Urothelium cell line (cell line): ENCODE results near the gene ZNRF3.

Experiments
- DNase-seq: peaks from one replicate; pipeline ENCODE4 v3.0.0; 2011; ENCODE audit warnings: low spot score, mixed read lengths
- FAIRE-seq: peaks from 2 replicates; lab custom pipeline; 2011; peaks lifted over from hg19 to GRCh38; lab: Jason Lieb, UNC

ZNRF3 gene

DNA sequence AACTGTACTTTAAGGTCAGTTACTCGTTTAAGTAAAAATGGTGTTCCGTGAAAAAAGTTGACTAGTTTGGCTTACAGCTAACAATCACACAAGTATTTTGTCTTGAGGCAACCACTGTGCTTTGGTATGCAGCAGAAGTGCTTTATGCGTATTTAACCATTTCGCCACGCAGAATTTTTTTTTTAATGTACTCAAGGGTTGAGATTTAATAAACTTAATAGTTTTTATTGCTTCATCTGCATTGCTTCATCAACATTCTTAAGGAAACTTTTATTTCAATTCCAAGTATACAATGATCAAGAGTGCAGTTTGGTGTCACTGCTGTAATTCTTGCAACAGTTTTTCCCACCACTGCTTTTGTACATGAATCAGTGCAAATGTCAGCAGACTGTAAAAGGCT is 66.4 kb downstream of the ZNRF3 start:
- FAIRE-seq (no peak), DNase-seq (no peak)

DNA sequence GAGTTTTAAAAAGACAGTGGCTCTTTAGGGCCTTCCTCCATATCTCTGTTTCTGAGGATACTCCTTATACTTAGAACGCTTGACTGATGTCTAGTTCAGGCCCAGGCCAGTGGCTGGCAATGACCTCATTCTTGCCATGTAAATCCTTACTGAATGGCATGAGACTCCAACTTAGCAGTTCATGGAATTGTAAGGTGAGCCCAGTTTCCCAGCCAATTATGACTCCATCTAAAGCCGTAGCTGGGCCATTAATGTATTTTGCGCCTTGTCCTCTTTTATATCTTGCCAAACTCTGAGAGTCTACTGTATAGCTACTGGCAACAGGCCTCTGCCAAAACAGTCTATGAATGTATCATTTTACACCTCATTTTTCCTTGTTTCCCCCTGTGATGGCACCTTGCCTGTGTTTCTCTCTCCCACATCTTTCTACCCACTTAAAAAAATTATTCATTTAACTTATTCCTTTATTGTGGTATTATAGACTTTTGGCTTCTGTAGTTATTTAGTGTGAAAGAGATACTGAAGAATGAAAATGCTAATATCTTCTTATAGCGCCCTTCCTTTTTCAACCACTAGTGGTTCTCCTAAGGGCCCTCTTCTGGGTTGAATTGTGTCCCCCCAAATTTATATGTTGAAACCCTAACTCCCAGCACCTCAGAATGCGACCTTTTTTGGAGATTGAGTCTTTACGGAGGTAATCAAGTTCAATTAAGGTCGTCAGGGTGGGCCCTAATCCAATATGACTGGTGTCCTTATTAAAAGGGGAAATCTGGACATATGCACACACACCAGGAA is 67.4 kb downstream of the ZNRF3 start:
- DNase-seq (no peak), FAIRE-seq (no peak)

DNA sequence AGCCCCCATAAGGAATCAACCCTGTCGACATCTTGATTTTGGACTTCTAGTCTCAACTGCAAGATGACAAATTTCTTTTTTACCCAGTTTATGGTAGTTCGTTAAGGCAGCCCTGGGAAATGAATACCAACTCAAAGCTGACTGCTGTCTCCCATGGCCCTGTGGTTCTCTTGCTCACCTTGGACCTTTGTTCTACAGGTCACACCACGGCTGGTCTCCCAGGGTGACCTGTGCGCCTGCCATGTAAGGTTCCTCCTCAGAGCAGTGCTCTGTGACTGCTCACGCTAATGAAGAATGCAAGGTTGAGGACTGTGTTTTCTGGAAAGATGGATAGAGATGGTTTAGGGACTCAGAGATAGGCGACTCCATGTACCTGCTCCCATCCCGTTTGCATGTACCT is 68.2 kb downstream of the ZNRF3 start:
- FAIRE-seq (no peak), DNase-seq (no peak)

DNA sequence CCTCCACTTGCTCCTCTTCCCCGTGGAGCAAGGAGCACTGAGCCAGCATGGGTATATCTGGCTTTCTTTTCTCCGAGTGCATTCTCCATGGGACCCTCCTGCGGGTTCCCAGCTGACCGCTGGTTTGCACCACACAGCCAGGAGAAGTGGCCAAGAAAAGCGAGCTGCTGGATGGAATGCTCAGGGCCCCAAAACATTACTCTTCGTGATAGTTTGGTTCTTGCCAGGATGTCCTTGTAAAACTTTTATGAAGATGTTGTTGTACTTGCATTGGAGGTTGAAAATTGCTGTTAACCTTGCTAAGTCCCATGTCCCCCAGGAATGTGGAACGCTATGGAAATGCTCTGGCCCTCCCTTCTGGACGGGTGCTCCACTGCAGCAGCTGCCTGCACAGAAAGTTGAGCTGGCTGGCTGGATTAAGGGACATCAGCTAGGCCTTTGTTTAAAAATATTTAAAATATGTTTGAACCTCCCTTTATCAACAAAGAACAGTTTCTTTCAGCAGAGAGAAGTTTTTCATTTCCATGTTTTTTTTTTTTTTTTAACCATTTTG is 68.7 kb downstream of the ZNRF3 start:
- FAIRE-seq (no peak), DNase-seq (no peak)

DNA sequence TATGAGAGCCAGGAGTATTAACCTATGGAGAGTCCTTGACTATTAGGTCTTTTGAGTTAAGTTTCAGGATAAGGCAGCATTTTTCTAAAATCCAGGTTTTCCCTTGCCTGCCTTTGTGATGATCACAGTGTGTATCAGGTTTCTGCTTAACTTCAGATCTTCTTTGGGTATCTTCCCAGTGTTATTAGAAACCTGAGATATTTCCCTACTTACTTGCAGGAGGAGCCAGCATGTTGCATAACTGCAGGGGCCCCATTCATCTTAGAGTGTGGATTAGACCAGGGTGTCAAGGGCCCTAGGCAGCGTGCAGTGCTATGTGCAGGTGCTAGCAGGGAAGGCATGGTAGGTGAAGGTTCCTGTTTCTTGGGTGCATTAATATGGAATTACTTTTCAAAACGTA is 69.5 kb downstream of the ZNRF3 start:
- no peak for DNase-seq
- FAIRE-seq, result no peak

DNA sequence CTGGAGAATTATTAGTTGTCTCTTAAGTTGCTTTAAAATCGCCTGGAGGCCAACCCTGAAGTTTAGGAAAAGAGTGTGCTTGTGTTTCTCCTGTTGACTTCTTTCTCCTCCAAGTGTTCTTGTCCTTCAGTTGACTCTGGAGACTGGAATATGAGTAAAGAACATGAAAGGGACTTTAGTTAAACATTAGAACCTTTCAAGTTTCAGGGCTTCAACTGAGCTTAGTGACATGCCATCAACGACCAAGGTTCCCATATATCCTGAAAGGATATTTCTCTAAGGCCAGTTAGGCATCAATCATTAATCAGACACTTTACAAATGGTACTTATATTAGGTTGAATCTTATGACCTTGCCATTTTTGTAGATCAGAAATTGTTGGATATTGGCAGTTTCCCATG is 70.0 kb downstream of the ZNRF3 start:
- DNase-seq (no peak), FAIRE-seq (no peak)

DNA sequence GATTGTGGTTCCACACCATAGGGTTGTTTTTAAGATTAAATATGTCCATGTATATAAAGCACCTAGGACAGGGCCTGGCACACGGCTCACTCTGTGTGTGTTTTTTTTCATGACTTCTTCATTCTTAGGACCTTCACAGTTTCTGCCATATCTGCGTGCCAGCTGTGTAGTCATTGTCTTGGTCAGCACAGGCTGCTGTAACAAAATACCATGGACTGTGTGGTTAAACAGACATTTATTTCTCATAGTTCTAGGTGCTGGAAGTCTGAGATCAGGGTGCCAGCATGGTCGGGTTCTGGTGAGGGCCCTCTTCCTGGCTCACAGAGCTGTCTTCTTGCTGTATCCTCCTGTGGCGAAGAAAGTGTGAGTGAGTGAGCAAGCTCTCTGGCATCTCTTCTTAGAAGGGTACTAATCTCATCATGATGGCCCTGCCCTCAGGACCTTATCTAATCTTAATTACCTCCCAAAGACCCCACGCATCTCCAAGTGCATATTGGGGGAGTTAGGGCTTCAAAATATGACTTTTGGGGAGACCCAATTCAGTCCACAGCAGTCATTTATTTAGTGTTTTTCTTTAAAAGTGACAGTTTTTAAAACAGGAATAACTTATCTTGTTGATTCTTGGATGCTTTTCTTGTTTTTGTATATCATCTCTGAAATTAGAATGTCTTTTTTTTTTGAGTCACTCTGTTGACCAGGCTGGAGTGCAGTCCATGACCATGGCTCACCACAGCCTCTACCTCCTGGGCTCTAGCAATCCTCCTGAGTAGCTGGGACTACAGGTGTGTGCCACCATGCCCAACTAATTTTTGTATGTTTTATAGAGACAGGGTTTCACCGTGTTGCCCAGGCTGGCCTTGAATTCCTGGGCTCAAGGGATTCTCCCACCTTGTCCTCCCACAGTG is 70.9 kb downstream of the ZNRF3 start:
- no peak for DNase-seq
- no peak for FAIRE-seq

DNA sequence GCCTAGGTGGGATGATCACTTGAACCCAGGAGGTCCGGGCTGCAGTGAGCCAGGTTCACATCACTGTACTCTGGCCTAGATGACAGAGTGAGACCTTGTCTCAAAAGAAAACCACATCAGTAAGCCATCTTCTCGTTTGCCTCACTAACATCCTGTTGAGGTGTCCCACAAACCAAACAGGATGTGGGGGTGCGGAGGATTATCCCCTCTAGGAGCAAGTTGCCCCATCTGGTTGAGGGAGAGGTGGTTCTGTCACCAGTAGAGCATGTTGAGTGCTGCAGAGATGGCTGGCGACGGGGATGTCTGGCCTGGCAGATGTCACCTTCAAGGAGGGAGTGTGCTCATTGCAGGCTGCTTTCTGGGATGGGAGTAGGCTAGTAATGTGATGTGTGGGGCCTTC is 72.4 kb downstream of the ZNRF3 start:
- DNase-seq, result no peak

DNA sequence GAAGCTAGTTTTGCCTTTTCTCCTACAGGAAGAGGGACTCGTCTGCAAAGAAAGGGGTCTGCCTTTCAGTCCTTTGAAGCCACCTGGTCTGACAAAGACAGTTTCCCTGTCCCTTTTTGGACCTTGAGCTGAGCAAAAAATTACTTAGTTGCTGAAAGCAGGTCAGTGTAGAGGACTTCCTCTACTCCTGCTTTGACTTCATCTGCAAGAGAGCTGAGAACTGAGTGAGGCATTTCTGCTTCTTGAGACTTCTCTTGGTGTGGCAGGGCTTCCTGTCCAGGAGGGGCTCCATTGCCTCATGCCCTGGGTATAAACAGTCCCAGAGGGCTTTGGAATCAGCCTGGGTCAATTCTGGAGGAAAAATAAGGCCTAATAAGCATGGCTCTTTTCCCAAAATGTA is 73.1 kb downstream of the ZNRF3 start:
- DNase-seq, result no peak
- no peak for FAIRE-seq

More for the DNA sequence above, 72.4 kb downstream of the ZNRF3 start:
- no peak for FAIRE-seq

DNA sequence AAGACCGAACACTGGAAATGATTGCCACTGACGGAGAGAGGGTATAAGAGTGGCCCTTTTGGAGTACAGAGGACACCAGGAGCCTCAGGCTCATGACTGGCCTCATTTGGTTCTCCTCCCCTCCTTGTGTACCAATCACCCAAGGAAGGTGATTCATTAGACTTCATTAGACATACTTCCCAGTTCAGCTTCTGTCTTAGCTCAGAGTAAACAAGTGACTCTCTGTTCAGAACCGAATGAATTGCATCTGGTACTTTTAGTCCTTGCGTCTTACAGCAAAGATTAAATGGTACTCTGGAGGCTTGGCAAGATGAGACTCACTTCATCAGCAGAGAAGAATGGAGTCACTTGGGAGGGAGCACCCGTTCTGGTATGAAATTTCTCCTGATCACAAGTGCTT is 75.2 kb downstream of the ZNRF3 start:
- DNase-seq, result no peak
- FAIRE-seq, result peak; percentile 17

DNA sequence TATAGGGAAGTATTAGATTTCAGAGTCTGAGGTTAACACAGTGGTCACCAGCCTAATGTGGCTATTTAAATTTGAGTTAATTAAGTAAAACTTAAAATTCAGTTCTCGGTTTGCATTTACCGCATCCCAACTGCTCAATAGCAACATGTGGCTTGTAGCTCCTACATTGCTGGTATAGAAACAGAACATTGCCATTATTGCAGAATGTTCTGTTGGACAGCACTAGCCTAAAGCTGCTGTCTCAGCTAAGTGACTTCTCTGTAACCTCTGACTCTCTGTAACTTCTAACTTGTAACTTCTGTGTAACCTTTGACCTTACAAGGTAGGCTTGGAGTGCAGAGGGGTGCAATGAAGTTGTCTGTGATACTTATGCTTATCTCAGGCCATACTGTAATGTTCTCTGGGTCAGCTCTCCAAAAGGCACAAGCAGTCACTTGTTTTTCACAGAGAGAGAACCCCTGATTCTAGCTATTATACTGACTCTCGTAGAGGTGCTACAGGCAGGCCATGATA is 78.7 kb downstream of the ZNRF3 start:
- FAIRE-seq (no peak), DNase-seq (no peak)

DNA sequence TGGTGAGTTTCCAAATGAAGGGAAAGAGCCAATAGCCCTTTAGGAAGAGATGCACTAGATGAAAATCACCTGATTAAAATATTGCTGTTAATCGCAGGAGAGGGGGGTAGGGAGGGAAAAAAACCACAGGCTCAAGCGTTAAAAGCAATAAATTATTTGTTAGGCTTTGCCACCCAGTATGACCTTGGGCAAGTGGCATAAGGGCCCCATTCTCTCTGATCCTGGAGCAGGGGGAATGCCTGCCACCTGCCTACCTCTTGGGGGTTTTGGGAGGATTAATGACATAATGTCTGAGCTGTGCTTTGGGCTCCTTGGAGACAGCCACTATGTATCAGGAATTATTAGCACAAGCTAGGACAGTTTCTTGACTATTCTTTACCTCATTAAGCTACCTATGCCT is 80.0 kb downstream of the ZNRF3 start:
- FAIRE-seq (peak; percentile 5), DNase-seq (no peak)

DNA sequence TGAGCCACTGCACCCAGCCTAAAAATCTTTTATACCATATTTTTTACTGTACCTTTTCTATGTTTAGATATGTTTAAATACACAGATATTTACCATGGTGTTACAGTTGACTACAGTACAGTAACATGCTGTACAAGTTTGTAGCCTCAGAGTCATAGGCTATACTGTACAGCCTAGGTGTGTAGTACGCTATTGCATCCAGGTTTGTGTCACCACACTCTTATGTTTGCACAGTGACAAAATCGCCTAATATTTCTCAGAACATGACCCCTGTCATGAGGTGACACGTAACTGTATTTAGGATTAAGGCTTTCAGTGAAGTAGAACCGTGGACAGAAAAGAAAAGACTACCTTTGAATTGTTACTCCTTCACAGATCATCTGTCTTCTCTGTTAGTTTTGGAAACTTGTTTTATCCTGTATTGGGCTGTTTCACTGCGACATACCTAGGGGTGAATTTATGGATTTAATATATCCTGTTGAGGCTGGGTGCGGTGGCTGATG is 83.8 kb downstream of the ZNRF3 start:
- FAIRE-seq (no peak), DNase-seq (no peak)

DNA sequence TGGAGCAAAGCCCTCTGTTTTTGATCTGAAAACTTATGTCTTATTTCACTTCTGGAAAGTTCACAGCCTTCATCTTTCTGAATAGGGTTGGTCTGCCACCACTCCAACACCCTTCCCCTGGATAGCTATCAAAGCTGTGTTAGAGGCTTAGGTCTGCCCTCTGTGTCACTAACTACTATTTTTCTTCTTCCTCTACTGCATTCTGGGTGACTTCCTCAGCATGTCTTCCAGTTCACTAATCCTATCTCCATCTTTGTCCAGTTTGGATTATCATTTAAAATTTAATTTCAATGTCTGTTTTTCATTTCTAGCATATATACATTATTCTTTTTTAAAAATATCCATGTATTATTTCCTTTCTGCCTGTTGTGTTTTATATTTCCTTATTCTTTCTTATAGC is 84.6 kb downstream of the ZNRF3 start:
- no peak for FAIRE-seq
- no peak for DNase-seq

DNA sequence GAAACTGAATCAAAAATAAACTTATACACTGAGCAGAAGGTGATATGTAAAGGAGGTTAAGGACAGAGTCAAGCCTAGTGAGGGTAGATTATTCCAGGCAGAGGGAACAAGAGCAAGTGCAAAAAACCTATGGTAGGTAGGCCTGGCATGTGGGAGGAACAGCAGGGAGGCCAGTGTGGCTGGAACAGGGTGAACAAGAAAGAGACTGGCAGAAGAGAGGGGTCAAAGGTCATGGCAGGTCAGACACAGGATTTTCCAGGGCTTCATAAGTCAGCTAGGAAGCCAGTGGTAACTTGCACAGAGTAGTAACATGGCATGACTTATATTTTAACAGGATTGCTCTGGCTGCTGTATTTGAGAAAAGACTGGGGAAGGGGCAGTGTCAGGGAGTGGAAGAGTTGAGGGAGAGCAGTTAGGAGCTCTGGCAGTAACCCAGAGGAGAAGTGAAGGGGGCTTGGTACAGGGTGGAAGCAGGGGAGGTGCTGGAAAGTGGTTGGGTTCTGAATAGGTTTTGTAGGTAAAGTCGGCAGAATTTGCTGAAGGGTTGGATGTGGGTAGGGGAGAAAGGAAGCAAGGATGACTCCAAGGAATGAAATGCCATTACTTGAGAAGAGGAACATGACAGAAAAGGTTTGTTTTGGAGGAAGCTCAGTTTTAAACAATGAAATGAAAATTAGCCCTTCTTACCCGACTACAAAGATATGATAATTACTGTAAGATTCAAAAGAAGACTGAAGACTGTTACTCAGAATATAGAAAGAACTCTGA is 86.2 kb downstream of the ZNRF3 start:
- FAIRE-seq, result no peak

DNA sequence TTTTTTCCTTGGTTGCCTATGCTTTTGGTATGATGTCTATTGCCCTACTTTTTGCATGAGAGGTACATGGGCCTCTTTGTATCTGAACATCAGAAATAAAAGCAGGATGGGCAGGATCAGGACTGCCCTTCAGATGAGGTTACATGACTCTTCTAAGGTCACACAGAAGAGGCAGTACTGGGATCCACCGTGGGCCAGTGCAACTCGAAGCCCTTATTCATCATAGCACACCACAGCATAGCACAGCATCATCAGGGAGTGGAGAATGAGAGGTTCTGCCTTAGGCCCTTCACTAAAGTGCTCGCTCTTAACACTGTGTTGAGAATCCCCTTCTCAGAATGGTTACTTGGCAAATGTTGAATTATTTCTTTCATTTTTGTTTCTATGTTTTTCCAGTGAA is 90.0 kb downstream of the ZNRF3 start:
- DNase-seq (no peak), FAIRE-seq (peak; percentile 27)

More for the DNA sequence above, 86.2 kb downstream of the ZNRF3 start:
- no peak for DNase-seq

DNA sequence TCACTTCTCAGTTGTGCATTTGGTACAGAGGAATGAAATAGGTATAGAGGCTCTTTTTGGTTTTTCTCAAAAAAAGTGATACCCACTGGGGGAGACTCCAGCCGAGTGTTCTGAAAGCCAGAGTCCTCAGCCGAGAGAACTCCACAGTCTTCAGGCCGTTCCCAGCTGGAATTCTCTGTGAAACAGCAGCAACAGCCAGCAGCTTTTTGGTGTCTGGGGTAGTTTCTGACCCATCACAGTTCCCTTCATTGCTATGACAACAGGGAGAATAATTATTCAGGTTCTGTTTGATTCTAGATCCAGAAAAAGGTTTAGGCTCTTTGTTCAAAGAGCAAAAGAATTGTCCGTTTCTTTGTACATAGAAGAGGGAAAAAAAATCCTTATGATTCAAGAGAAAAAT is 93.7 kb downstream of the ZNRF3 start:
- FAIRE-seq (no peak), DNase-seq (peak; percentile 40)

DNA sequence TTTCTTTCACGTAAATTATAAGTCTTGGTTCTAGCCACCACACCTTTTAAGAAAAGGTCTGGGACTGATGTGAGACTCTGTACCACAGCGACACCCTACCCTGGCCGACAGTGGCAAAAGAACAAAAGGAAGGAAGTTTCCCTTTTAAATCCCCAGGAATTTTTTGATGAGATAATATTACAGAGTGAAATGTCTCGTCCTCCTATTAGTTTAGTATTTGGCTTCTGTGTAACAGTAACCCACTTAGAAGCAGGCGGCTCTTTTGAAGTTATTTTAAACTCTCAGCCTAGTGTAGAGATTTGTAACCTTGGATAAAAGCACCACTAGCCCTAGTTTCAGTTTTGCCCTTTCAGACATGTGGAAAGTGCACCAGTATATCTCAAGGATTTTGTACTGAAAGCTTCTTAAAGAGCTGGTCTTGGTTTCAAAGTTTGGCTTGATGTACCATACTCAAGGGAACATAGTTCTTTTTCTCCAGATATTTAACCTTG is 94.2 kb downstream of the ZNRF3 start:
- FAIRE-seq, result no peak

DNA sequence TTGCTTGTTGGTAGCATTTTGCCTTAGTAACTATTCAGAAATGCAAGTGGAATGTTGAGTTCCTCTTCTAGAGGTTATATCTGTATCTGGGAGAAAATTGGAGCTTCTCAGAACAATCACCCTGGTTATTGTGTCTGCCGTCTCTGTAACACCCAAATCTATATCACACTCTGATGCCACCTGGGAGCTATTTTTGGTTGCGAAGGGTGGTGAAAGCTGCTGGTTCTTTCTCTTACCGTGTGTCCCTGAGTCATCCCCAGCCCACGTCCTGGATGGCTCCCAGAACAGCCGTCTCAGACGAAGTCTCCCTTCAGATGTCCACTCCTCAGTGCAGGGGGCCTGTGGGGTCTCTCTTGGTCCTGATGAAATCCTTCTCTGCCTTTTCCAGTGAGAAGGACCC is 94.8 kb downstream of the ZNRF3 start:
- DNase-seq (peak; percentile 81), FAIRE-seq (peak; percentile 35)

More for the DNA sequence above, 94.2 kb downstream of the ZNRF3 start:
- DNase-seq, result peak; percentile 45
